ENCODE results near the gene DSEL.
A peak's percentile ranks its signal among the peaks of the same experiment; 100 is the strongest.

Gene DSEL

DNA sequence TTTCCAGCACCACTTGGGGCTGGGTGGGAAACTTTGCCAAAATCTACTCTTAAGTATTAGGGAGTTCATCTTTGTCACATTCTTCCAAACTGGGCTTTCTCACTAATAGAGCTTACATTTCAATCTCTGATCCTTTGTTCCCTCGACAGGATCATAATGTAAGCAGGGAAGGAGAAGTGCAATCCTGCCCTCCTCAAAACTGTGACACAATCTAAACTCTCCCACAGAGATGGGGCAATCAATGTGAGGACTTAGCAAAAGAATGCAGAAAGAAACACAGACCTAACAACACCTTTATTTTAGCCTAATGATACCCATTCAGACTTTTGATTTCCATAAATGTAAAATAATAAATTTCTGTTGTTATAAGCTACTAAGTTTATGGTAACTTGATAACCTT, 40.8 kb downstream of the DSEL start:
- TF ChIP-seq, protein P1, sequence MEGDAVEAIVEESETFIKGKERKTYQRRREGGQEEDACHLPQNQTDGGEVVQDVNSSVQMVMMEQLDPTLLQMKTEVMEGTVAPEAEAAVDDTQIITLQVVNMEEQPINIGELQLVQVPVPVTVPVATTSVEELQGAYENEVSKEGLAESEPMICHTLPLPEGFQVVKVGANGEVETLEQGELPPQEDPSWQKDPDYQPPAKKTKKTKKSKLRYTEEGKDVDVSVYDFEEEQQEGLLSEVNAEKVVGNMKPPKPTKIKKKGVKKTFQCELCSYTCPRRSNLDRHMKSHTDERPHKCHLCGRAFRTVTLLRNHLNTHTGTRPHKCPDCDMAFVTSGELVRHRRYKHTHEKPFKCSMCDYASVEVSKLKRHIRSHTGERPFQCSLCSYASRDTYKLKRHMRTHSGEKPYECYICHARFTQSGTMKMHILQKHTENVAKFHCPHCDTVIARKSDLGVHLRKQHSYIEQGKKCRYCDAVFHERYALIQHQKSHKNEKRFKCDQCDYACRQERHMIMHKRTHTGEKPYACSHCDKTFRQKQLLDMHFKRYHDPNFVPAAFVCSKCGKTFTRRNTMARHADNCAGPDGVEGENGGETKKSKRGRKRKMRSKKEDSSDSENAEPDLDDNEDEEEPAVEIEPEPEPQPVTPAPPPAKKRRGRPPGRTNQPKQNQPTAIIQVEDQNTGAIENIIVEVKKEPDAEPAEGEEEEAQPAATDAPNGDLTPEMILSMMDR (IDR thresholded peaks at IDR 0.05; ENCODE audit: extremely low read depth, insufficient read depth, missing control alignments): no peak
- in situ Hi-C loops (cut with MboI; ENCODE audit: low pct_unique_long_range_greater_than_20kb, low sequenced_read_pairs, unreplicated experiment): no loop called here

DNA sequence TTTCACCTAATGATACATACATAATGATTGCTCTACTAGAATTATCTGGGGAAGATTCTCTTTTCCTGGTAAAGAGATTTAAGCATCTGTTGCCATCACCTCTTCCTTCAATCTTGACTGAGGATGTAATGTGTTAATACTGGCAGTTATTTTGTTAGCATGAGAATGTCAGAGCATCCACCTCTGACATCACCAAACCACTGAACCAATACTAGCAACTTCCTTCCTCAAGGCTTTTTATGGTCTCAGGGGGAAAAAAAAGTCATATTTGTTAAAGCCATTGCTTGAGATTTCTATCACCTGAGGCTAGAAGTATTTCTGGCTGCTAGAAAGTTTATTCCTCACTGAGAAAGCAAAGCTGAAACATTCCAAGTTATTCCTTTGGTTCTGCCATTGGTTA, 48.5 kb downstream of the DSEL start:
- TF ChIP-seq, protein P1 (IDR thresholded peaks at IDR 0.05; ENCODE audit: extremely low read depth, insufficient read depth, missing control alignments): no peak
- no peak for DNase-seq (ENCODE audit: low spot score)
- in situ Hi-C loops (cut with MboI; ENCODE audit: low pct_unique_long_range_greater_than_20kb, low sequenced_read_pairs, unreplicated experiment): no loop called here

More for the DNA sequence above, 40.8 kb downstream of the DSEL start:
- no peak for DNase-seq (ENCODE audit: low spot score)

DNA sequence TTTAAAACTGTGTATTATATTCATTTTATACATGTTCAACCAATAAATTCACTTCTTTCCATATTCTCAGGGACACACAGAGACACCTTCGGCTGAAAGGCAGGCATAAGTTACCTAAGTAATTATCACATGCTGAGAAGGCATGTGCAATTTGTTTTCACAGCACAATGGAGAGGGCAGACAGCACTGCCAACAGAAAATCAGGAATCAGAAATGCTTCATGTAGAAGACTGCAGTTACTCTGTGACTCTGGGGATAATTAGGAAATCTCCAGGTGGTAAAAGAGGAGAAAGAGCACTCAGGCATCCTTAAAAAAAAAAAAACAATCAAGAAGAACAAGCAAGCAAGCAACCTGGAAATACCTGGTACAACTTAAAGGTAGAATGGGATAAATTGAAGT, 49.3 kb downstream of the DSEL start:
- in situ Hi-C loops (cut with MboI; ENCODE audit: low pct_unique_long_range_greater_than_20kb, low sequenced_read_pairs, unreplicated experiment): no loop called here
- TF ChIP-seq, protein P1 (IDR thresholded peaks at IDR 0.05; ENCODE audit: extremely low read depth, insufficient read depth, missing control alignments): no peak
- no peak for DNase-seq (ENCODE audit: low spot score)

DNA sequence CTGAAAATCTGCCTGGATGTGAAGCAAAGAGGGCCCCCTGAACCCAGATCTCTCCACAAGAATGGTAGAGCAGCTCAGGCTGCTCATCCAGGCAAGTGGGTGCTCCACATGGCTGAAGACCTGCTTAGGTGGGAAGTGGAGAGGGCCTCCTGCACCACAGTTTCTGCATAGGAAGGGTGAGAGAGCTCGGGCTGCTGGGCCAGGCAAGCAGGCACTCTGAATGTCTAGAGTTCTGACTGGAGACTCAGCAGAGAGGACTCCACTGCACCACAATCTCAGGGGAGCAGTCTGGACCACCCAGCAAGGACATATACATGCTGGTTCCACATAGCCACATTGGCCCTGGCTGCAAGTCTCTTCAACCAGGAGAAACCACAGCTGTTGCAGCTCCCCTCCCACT, 52.0 kb downstream of the DSEL start:
- TF ChIP-seq, protein P1 (IDR thresholded peaks at IDR 0.05; ENCODE audit: extremely low read depth, insufficient read depth, missing control alignments): no peak
- in situ Hi-C loops (cut with MboI; ENCODE audit: low pct_unique_long_range_greater_than_20kb, low sequenced_read_pairs, unreplicated experiment): no loop called here

DNA sequence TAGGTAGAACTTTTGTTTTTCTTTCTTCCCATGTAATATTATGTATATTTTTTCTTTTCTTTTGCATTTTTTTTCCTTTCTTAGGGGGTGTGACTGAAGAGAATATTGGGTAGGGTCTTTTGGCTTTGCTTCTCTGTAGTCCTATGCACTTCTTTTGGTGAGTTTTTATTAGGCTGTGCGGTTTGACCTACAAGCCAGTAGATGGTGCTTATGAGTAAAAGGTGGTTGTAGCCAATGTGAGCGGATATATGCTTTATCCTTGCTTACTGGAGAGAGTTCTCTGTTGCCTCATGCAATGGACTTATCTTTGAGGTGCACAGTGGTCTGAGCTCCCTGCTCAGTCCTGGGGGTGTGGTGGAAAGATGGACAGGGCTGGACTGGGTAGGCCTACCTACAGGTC, 52.7 kb downstream of the DSEL start:
- TF ChIP-seq, protein P1 (IDR thresholded peaks at IDR 0.05; ENCODE audit: extremely low read depth, insufficient read depth, missing control alignments): peak; percentile 45
- DNase-seq (ENCODE audit: low spot score): no peak
- in situ Hi-C loops (cut with MboI; ENCODE audit: low pct_unique_long_range_greater_than_20kb, low sequenced_read_pairs, unreplicated experiment): no loop called here

More for the DNA sequence above, 52.0 kb downstream of the DSEL start:
- DNase-seq (ENCODE audit: low spot score): no peak

DNA sequence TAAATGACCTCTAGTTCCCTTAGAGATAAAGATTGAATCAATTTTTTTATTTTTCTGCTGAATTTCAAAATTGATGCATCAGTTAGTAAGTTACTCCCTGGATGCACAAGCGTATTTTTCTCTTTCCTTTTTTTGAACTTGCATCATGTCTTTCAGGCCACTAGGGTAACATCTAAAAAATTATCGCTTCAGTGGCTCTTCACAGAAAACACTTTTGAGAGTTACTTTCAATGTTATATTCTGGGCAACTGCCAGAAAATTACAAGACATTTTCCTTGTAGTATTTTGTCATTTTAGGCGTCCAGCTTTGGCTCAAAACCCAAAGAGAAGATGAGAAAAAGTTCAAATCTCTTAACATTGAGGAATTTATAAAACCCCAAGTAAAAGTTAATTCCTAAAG, 59.8 kb downstream of the DSEL start:
- DNase-seq (ENCODE audit: low spot score): no peak
- TF ChIP-seq, protein P1 (IDR thresholded peaks at IDR 0.05; ENCODE audit: extremely low read depth, insufficient read depth, missing control alignments): no peak
- in situ Hi-C loops (cut with MboI; ENCODE audit: low pct_unique_long_range_greater_than_20kb, low sequenced_read_pairs, unreplicated experiment): no loop called here
